OCI-LY3 (cell line): ENCODE measurements around the gene DUSP9.

Experiments used
- H2AFZ ChIP-seq: fragments of 200-600, 300-600 bp; shearing (Covaris generic); 2 replicates; pipeline ENCODE4 v1.6.0; 2014; ENCODE audit warnings: antibody characterized with exemption, low read depth, low read length
- H3K27ac ChIP-seq: fragments of 200-600, 300-600 bp; sonication (generic); 2 replicates; pipeline ENCODE4 v1.5.1; 2014; ENCODE audit warnings: mild to moderate bottlenecking, low read length, moderate library complexity, mixed read lengths
- H3K27me3 ChIP-seq: fragments of 200-600, 300-600 bp; sonication (generic); 2 replicates; pipeline ENCODE4 v1.6.1; 2014; ENCODE audit warnings: low read depth, low read length, mixed read lengths
- H3K36me3 ChIP-seq: fragments of 200-600, 300-600 bp; sonication (generic); replicated peaks from 2 replicates; pipeline ENCODE3; 2014; ENCODE audit warnings: low read depth, low read length, mixed read lengths
- H3K4me1 ChIP-seq: fragments of 300-600, 200-600 bp; sonication (generic); 2 replicates; pipeline ENCODE4 v1.6.1; 2014; ENCODE audit warnings: low read length, mixed read lengths
- H3K4me2 ChIP-seq: fragments of 200-600, 300-600 bp; sonication (generic); 2 replicates; pipeline ENCODE4 v1.6.1; 2014; ENCODE audit warnings: low read length, mixed read lengths
- H3K4me3 ChIP-seq: fragments of 300-600, 200-600 bp; sonication (generic); 2 replicates; pipeline ENCODE4 v1.5.1; 2014; ENCODE audit warnings: antibody characterized with exemption, mild to moderate bottlenecking, low read length, moderate library complexity
- H3K79me2 ChIP-seq: fragments of 300-600, 200-600 bp; shearing (Covaris generic); 2 replicates; pipeline ENCODE4 v1.6.1; 2014; ENCODE audit warnings: mild to moderate bottlenecking, low read length, mixed read lengths
- H3K9ac ChIP-seq: fragments of 300-600, 200-600 bp; shearing (Covaris generic); 2 replicates; pipeline ENCODE4 v1.6.0; 2014; ENCODE audit warnings: mild to moderate bottlenecking, low read length, moderate library complexity
- H3K9me3 ChIP-seq: fragments of 200-600, 300-600 bp; shearing (Covaris generic); 2 replicates; pipeline ENCODE4 v1.6.1; 2014; ENCODE audit warnings: low read length, mixed read lengths; ENCODE audit not compliant: insufficient read depth
- H4K20me1 ChIP-seq: fragments of 200-600, 300-600 bp; sonication (generic); 2 replicates; pipeline ENCODE4 v1.6.1; 2016; ENCODE audit warnings: low read length, mixed read lengths; ENCODE audit not compliant: insufficient read depth
- EZH2phosphoT487 ChIP-seq: fragments of 200-600 bp; shearing (Covaris generic); IDR thresholded peaks from 2 replicates; pipeline ENCODE4 v1.6.1; 2018; ENCODE audit warnings: antibody characterized with exemption, mixed run types, low read depth
- TF ChIP-seq, protein P1 (sequence below): fragments of 200-600, 300-600 bp; sonication (generic); IDR thresholded peaks from 2 replicates; pipeline ENCODE4 v1.5.1; 2014; ENCODE audit warnings: antibody characterized with exemption, low read length, low read depth

The DUSP9 gene

DNA sequence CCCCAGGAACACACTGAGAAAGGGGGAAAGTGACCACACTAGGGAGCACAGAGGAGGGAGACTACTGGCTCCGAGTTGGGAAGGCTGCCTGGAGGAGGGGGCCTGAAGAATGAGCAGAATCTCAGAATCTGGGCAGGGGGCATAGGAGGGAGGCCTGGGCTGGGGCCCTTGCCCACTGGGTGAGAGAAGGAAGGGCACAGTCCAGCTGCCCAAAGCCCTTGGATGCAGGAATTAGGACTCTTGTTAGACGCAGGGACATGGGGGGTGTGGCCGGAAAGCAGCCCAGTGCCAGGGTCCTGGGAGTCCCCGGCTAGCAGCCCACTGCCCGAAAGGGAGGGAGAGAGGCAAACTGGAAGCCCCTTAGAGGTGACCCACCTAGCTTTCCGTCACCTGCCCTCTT lies 1.9 kb upstream of the DUSP9 start:
- H3K4me2 ChIP-seq: no peak overlapping the region
- H4K20me1 ChIP-seq: no peaks in the 10 kb centered on the region
- no peak overlapping the region for H2AFZ ChIP-seq
- no peak overlapping the region for H3K27ac ChIP-seq
- no peaks in the 10 kb centered on the region for H3K36me3 ChIP-seq
- H3K79me2 ChIP-seq: no peaks in the 10 kb centered on the region
- peaks cover 4% of the 10 kb centered on the region; the same call in 1 of the 2 replicates for H3K27me3 ChIP-seq
- H3K4me3 ChIP-seq: no peak overlapping the region
- TF ChIP-seq, protein P1, sequence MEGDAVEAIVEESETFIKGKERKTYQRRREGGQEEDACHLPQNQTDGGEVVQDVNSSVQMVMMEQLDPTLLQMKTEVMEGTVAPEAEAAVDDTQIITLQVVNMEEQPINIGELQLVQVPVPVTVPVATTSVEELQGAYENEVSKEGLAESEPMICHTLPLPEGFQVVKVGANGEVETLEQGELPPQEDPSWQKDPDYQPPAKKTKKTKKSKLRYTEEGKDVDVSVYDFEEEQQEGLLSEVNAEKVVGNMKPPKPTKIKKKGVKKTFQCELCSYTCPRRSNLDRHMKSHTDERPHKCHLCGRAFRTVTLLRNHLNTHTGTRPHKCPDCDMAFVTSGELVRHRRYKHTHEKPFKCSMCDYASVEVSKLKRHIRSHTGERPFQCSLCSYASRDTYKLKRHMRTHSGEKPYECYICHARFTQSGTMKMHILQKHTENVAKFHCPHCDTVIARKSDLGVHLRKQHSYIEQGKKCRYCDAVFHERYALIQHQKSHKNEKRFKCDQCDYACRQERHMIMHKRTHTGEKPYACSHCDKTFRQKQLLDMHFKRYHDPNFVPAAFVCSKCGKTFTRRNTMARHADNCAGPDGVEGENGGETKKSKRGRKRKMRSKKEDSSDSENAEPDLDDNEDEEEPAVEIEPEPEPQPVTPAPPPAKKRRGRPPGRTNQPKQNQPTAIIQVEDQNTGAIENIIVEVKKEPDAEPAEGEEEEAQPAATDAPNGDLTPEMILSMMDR: no peak
- TF ChIP-seq EZH2phosphoT487: no peak
- H3K9me3 ChIP-seq: no peaks in the 10 kb centered on the region
- H3K4me1 ChIP-seq: peaks cover 13% of the 10 kb centered on the region; the same call in 1 of the 2 replicates
- H3K9ac ChIP-seq: no peak overlapping the region

DNA sequence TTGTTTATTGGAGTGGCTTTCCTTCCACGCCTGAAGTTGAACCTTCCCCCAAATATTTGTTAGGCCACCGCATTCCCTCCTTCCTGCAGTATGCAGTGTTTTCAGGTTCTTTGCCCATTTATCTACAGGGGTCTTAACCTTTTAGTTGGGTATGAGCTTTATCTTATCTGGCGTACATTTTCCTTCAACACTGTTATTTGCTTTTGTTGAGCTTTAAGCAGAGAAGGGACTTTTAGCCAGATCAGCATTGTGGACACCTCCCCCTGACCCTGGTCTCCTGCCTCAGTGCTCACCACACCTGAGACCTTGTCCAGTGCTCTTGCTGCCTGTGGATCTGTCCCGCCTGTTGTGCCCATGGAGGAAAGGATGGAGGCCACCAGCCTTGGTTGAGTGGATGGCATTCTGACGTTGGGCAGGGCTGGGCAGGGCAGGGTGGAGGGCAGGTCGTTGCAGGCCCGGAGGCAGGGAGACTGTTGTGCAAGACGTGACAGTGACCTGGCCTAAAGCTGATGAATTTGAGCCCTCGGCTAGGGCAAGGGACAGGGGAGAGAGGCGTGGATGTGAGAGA lies 998 bp upstream of the DUSP9 start:
- Histone ChIP-seq H3K27me3 (peaks cover 4% of the 10 kb centered on the region; the same call in 1 of the 2 replicates), H3K4me3 (no peak overlapping the region), H3K9ac (no peak overlapping the region), H3K4me2 (no peak overlapping the region), H4K20me1 (no peaks in the 10 kb centered on the region), H2AFZ (no peak overlapping the region), H3K27ac (no peak overlapping the region), H3K9me3 (no peaks in the 10 kb centered on the region), H3K36me3 (no peaks in the 10 kb centered on the region), H3K4me1 (peaks cover 7% of the 10 kb centered on the region; the same call in 1 of the 2 replicates), H3K79me2 (no peaks in the 10 kb centered on the region)
- TF ChIP-seq, protein P1: no peak
- no peak for TF ChIP-seq EZH2phosphoT487

DNA sequence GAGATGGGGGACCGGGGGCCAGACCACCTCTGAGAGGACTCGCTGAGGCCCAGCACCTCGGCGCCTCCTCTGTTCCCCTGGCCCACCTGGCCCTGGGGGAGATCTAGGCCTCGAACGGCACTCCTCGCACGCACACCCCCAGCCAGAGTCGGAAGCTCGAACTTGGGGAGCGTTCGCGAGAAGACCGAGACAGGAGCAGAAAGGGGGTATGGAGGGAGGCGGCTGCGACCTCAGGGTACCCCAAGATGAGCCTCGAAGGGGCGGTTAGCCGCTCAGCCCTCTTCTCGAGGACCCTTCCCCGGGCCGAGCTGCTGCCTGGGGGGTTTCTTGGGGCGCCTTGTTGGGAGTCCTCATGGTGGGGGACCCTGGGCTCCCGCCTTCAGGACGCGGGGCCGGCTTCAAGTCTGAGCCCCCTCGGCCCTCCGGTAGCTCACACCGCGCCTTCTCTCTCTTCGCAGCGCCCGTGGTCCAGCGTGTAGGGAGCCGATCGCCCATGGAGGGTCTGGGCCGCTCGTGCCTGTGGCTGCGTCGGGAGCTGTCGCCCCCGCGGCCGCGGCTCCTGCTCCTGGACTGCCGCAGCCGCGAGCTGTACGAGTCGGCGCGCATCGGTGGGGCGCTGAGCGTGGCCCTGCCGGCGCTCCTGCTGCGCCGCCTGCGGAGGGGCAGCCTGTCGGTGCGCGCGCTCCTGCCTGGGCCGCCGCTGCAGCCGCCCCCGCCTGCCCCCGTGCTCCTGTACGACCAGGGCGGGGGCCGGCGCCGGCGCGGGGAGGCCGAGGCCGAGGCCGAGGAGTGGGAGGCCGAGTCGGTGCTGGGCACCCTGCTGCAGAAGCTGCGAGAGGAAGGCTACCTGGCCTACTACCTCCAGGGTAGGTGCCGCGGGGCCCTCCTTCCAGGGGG lies 706 bp downstream of the DUSP9 start:
- Histone ChIP-seq H3K4me1 (no peaks in the 10 kb centered on the region), H4K20me1 (no peaks in the 10 kb centered on the region), H2AFZ (no peak overlapping the region), H3K4me2 (no peak overlapping the region), H3K79me2 (no peaks in the 10 kb centered on the region), H3K9ac (no peak overlapping the region), H3K4me3 (no peak overlapping the region), H3K27ac (no peak overlapping the region), H3K27me3 (no peaks in the 10 kb centered on the region), H3K9me3 (no peaks in the 10 kb centered on the region), H3K36me3 (no peaks in the 10 kb centered on the region)
- TF ChIP-seq, protein P1: no peak
- no peak for TF ChIP-seq EZH2phosphoT487
